ENCODE data around the gene APOC4.
"Not testable (repeated sequence)": the region's sequence is repeated elsewhere in the genome, so short reads cannot be mapped to it uniquely, and the experiment has no call there.

Gene APOC4

GRCh38 chr19:44968118-44968517 is 26.1 kb downstream of the APOC4 start:
- Histone ChIP-seq H3K36me3 (ENCODE audit: insufficient read depth, low read length) (peaks cover 33% of the 10 kb centered on the region), H3K27me3 (ENCODE audit: insufficient read depth, low read length) (no peaks in the 10 kb centered on the region), H3K4me1 (ENCODE audit: insufficient read depth, low read length) (no peaks in the 10 kb centered on the region), H3K9ac (ENCODE audit: low read depth, low read length) (no peak overlapping the region), H3K9me3 (ENCODE audit: insufficient read depth, low read depth, low read length) (no peaks in the 10 kb centered on the region), H3K27ac (ENCODE audit: low read depth, low read length) (no peak overlapping the region), H3K4me3 (ENCODE audit: low read length) (no peak overlapping the region)
- 97% methylated on average over 5 of the region's 5 CpGs for WGBS

GRCh38 chr19:44968670-44969069 is 26.6 kb downstream of the APOC4 start:
- H3K9me3 ChIP-seq (ENCODE audit: insufficient read depth, low read depth, low read length) = no peaks in the 10 kb centered on the region
- H3K9ac ChIP-seq (ENCODE audit: low read depth, low read length) = no peak overlapping the region
- no peaks in the 10 kb centered on the region for H3K4me1 ChIP-seq (ENCODE audit: insufficient read depth, low read length)
- peaks cover 38% of the 10 kb centered on the region for H3K36me3 ChIP-seq (ENCODE audit: insufficient read depth, low read length)
- 95% methylated on average over 4 of the region's 4 CpGs for WGBS
- no peaks in the 10 kb centered on the region for H3K27me3 ChIP-seq (ENCODE audit: insufficient read depth, low read length)
- no peak overlapping the region for H3K27ac ChIP-seq (ENCODE audit: low read depth, low read length)
- no peak overlapping the region for H3K4me3 ChIP-seq (ENCODE audit: low read length)

GRCh38 chr19:44969437-44969836 is 27.4 kb downstream of the APOC4 start:
- 97% methylated on average over 5 of the region's 5 CpGs for WGBS
- Histone ChIP-seq H3K9me3 (ENCODE audit: insufficient read depth, low read depth, low read length) (no peaks in the 10 kb centered on the region), H3K36me3 (ENCODE audit: insufficient read depth, low read length) (peaks cover 41% of the 10 kb centered on the region), H3K4me3 (ENCODE audit: low read length) (no peak overlapping the region), H3K27me3 (ENCODE audit: insufficient read depth, low read length) (no peaks in the 10 kb centered on the region), H3K9ac (ENCODE audit: low read depth, low read length) (no peak overlapping the region), H3K4me1 (ENCODE audit: insufficient read depth, low read length) (no peaks in the 10 kb centered on the region), H3K27ac (ENCODE audit: low read depth, low read length) (no peak overlapping the region)

- 87% methylated on average over 5 of the region's 6 CpGs for WGBS
These were observed 29.4 kb downstream of the APOC4 start for GRCh38 chr19:44971451-44971850.

GRCh38 chr19:44972802-44973201 is 30.8 kb downstream of the APOC4 start:
- Histone ChIP-seq H3K4me3 (ENCODE audit: low read length) (no peak overlapping the region), H3K9ac (ENCODE audit: low read depth, low read length) (no peak overlapping the region), H3K36me3 (ENCODE audit: insufficient read depth, low read length) (peaks cover 64% of the 10 kb centered on the region), H3K27ac (ENCODE audit: low read depth, low read length) (no peak overlapping the region), H3K9me3 (ENCODE audit: insufficient read depth, low read depth, low read length) (no peaks in the 10 kb centered on the region), H3K4me1 (ENCODE audit: insufficient read depth, low read length) (no peaks in the 10 kb centered on the region), H3K27me3 (ENCODE audit: insufficient read depth, low read length) (no peaks in the 10 kb centered on the region)
- 97% methylated on average over 13 of the region's 13 CpGs for WGBS

More at GRCh38 chr19:44971451-44971850, 29.4 kb downstream of the APOC4 start:
- not testable (repeated sequence) for H3K9ac ChIP-seq (ENCODE audit: low read depth, low read length); H3K27ac ChIP-seq (ENCODE audit: low read depth, low read length); H3K4me3 ChIP-seq (ENCODE audit: low read length); H3K9me3 ChIP-seq (ENCODE audit: insufficient read depth, low read depth, low read length); H3K4me1 ChIP-seq (ENCODE audit: insufficient read depth, low read length); H3K27me3 ChIP-seq (ENCODE audit: insufficient read depth, low read length)
- H3K36me3 ChIP-seq (ENCODE audit: insufficient read depth, low read length) = peaks cover 54% of the 10 kb centered on the region

- no peaks in the 10 kb centered on the region for H3K27me3 ChIP-seq (ENCODE audit: insufficient read depth, low read length)
- H3K4me1 ChIP-seq (ENCODE audit: insufficient read depth, low read length) = no peaks in the 10 kb centered on the region
- H3K36me3 ChIP-seq (ENCODE audit: insufficient read depth, low read length) = peaks cover 65% of the 10 kb centered on the region
- no peak overlapping the region for H3K27ac ChIP-seq (ENCODE audit: low read depth, low read length)
- no peak overlapping the region for H3K4me3 ChIP-seq (ENCODE audit: low read length)
- no peaks in the 10 kb centered on the region for H3K9me3 ChIP-seq (ENCODE audit: insufficient read depth, low read depth, low read length)
- 94% methylated on average over 20 of the region's 21 CpGs for WGBS
- no peak overlapping the region for H3K9ac ChIP-seq (ENCODE audit: low read depth, low read length)
These were observed 32.1 kb downstream of the APOC4 start for GRCh38 chr19:44973982-44974735.

GRCh38 chr19:44974857-44975256 is 32.8 kb downstream of the APOC4 start:
- 96% methylated on average over 5 of the region's 5 CpGs for WGBS
- no peak overlapping the region for H3K9ac ChIP-seq (ENCODE audit: low read depth, low read length)
- no peaks in the 10 kb centered on the region for H3K4me1 ChIP-seq (ENCODE audit: insufficient read depth, low read length)
- H3K27ac ChIP-seq (ENCODE audit: low read depth, low read length) = no peak overlapping the region
- H3K4me3 ChIP-seq (ENCODE audit: low read length) = no peak overlapping the region
- no peaks in the 10 kb centered on the region for H3K9me3 ChIP-seq (ENCODE audit: insufficient read depth, low read depth, low read length)
- H3K36me3 ChIP-seq (ENCODE audit: insufficient read depth, low read length) = peaks cover 69% of the 10 kb centered on the region
- H3K27me3 ChIP-seq (ENCODE audit: insufficient read depth, low read length) = no peaks in the 10 kb centered on the region

GRCh38 chr19:44975444-44975843 is 33.4 kb downstream of the APOC4 start:
- H3K9ac ChIP-seq (ENCODE audit: low read depth, low read length) = no peak overlapping the region
- H3K9me3 ChIP-seq (ENCODE audit: insufficient read depth, low read depth, low read length) = no peaks in the 10 kb centered on the region
- WGBS = 95% methylated on average over 4 of the region's 4 CpGs
- H3K27me3 ChIP-seq (ENCODE audit: insufficient read depth, low read length) = no peaks in the 10 kb centered on the region
- H3K4me3 ChIP-seq (ENCODE audit: low read length) = no peak overlapping the region
- H3K36me3 ChIP-seq (ENCODE audit: insufficient read depth, low read length) = peaks cover 72% of the 10 kb centered on the region
- no peak overlapping the region for H3K27ac ChIP-seq (ENCODE audit: low read depth, low read length)
- H3K4me1 ChIP-seq (ENCODE audit: insufficient read depth, low read length) = no peaks in the 10 kb centered on the region

GRCh38 chr19:44984005-44984404 is 42.0 kb downstream of the APOC4 start:
- no peaks in the 10 kb centered on the region for H3K4me1 ChIP-seq (ENCODE audit: insufficient read depth, low read length)
- H3K27ac ChIP-seq (ENCODE audit: low read depth, low read length) = no peak overlapping the region
- H3K9me3 ChIP-seq (ENCODE audit: insufficient read depth, low read depth, low read length) = no peaks in the 10 kb centered on the region
- H3K36me3 ChIP-seq (ENCODE audit: insufficient read depth, low read length) = peaks cover 63% of the 10 kb centered on the region
- 93% methylated on average over 9 of the region's 9 CpGs for WGBS
- no peaks in the 10 kb centered on the region for H3K27me3 ChIP-seq (ENCODE audit: insufficient read depth, low read length)
- H3K9ac ChIP-seq (ENCODE audit: low read depth, low read length) = no peak overlapping the region
- H3K4me3 ChIP-seq (ENCODE audit: low read length) = no peak overlapping the region

- no peaks in the 10 kb centered on the region for H3K27me3 ChIP-seq (ENCODE audit: insufficient read depth, low read length)
- WGBS = 92% methylated on average over 4 of the region's 4 CpGs
- no peak overlapping the region for H3K27ac ChIP-seq (ENCODE audit: low read depth, low read length)
- H3K9ac ChIP-seq (ENCODE audit: low read depth, low read length) = no peak overlapping the region
- H3K36me3 ChIP-seq (ENCODE audit: insufficient read depth, low read length) = peaks cover 63% of the 10 kb centered on the region
- no peak overlapping the region for H3K4me3 ChIP-seq (ENCODE audit: low read length)
- H3K9me3 ChIP-seq (ENCODE audit: insufficient read depth, low read depth, low read length) = no peaks in the 10 kb centered on the region
- H3K4me1 ChIP-seq (ENCODE audit: insufficient read depth, low read length) = no peaks in the 10 kb centered on the region
These were observed 43.4 kb downstream of the APOC4 start for GRCh38 chr19:44985445-44985844.

- no peak overlapping the region for H3K27ac ChIP-seq (ENCODE audit: low read depth, low read length)
- peaks cover 69% of the 10 kb centered on the region for H3K36me3 ChIP-seq (ENCODE audit: insufficient read depth, low read length)
- H3K27me3 ChIP-seq (ENCODE audit: insufficient read depth, low read length) = no peaks in the 10 kb centered on the region
- H3K9ac ChIP-seq (ENCODE audit: low read depth, low read length) = no peak overlapping the region
- WGBS = 94% methylated on average over 7 of the region's 7 CpGs
- no peaks in the 10 kb centered on the region for H3K9me3 ChIP-seq (ENCODE audit: insufficient read depth, low read depth, low read length)
- no peak overlapping the region for H3K4me3 ChIP-seq (ENCODE audit: low read length)
- H3K4me1 ChIP-seq (ENCODE audit: insufficient read depth, low read length) = no peaks in the 10 kb centered on the region
These were observed 44.4 kb downstream of the APOC4 start for GRCh38 chr19:44986389-44986788.
